GM19468 (cell line): Measurements from ENCODE around the gene CELF2.

Experiments
- ATAC-seq: cut with Tn5 transposase; IDR thresholded peaks from one replicate; pipeline ENCODE4 v1.9.1; 2021; ENCODE audit warnings: mild to moderate bottlenecking, moderate library complexity, moderate number of reproducible peaks; ENCODE audit not compliant: unreplicated experiment; ENCODE audit errors: extremely low read depth

The CELF2 gene

DNA sequence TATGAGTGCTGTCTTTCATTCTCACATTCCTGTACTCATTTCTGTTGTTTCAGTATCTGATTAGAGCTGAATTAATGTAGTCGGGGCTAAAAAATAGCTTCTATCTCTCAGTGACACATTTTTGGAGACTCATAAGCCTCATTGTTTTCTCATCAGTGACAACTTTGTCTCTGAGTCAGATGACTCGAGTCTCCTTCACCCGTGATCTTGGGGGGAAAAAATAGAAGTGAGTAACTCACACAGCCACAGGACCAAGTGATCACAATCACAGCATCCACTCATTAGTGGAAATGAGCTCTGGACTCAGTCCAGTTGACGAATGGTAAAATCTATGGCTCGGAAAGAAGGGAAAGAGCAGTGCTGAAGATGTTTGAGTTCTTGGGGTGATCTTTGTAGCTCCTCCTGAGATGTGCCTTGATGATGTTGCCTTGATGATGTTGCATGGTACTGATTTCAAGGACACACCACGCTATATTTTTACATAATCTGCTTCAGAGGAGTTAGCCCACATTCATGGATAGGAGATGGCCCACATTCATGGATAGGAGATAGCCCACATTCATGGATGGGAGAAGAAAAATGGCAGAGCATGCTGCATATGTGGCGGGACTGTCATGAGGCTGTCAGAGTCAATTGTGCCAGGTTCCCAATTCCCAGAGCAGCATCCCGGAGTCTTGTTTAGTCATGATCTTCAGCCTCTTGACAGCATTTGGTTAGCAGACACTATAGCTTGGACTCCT is 214.7 kb downstream of the CELF2 start:
- ATAC-seq: no peak

DNA sequence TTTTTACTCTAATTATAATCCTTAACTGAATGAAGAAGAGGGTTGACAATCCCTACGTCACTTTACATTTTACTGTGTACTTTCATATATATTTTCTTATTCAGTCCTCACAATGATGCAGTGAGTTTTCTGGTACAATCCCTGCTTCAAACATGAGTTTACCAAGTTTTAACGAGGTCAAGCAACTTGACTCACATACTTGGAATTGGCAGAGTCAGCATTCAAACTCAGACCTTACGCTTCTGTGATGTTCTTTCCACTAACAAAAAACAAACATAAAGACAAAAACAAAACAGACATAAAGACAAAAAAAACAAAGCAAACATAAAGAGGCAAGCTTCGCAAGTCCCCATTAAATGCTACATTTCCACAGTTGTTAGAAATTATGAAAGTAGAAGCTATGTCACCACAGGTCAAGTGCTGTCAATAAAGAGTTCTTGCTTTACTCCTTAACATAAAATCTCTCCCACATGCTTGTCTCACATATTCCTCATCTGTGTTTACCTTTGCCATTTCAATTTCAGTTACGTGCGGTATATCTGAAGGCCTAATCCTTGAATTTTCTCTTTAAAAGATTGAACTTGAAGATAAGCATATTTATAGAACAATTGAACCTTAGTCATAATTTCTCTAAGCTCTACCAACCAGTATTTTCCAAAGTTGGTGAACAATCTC is 217.3 kb downstream of the CELF2 start:
- ATAC-seq: no peak

DNA sequence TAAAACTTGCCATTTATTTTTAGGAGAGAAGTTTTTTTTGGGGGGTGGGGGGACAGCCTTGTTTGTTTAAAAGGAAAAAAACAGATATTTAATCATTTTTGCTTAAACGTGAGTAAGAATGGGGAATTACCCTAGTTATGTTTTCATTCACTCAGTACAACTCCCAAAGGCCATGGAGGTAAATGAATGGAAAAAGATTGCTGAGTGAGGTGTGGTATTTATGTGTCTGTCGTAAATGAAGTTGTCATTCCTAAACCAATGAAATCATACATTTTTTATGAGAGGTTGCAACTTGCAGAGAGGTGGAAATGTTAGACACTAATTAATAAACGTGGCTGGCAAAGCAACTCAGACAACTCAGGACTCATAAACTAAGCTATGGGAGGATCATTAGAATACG is 218.1 kb downstream of the CELF2 start:
- no peak for ATAC-seq

DNA sequence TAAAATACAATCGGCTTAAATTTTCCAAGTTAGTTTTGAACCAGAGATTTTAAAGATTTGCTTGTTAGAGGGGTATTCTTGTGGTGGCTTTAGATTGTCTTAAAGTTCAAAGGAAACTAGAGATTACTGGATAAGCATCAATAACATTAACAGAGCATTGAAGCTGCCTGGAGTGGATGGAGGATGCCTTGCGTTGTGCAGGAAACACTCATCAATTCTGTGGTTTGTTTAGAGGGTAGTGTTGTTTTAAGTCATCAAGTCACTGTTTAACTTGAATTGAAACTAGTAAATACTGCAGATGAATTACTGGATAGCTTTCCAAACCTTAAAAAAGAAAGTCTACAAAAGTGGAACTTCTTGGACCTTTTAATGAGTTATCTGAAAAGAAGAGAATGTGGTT is 218.6 kb downstream of the CELF2 start:
- peak; percentile 63 for ATAC-seq

DNA sequence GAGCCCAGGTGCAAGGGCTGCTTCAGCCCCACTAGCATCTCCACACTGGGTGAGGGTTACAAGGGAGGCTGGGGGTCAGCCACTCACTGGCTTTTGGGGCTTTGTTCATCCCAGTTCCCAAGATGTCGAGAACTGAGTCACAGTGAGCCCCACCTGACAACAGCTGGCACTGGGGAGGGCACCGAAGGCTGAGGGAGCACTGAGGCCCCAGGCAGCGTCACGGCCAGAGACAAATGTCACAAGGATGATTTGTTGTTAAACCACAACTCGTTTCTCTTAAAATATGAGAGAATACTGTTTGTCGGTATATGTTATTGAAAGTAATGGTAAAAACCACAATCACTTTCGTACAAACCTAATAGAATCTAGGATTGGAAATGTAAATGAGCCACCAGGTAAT is 219.9 kb downstream of the CELF2 start:
- ATAC-seq: peak; percentile 24

DNA sequence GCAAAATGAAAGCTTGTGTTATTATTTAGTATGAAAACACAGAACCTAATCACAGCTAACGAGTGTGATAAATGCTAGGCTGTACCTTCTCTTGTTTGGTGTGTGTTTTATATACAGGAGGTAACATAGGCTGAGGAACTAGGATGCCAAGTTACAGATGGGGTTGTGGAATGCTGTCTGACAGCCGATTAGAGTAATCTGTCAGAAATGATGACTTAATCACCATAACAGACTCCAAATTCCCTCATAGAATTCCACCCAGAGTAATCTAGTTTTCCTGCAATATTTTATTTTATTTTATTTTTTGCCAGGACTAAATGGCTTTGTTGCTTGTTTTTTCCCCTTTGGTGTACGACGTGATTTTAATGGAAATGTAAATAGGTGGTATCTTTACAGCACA is 221.2 kb downstream of the CELF2 start:
- no peak for ATAC-seq

DNA sequence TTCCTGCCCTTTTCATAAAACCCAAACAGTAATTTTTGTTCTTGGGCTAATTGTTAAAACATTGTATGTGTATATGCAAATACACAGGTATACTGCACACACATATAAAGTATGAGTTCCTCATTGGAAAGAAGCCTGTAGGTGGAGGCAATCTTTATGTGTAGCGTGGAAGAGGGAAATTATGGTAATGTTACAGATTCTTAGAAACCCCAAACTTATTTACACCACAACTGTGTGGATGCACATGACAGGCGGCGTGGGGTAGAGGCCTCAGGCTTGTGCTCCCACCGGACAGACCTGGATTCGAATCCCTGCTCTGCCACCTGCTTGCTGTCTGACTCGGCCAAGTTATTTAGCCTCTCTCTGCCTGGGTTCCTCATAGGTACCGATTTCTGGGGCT is 223.0 kb downstream of the CELF2 start:
- no peak for ATAC-seq

DNA sequence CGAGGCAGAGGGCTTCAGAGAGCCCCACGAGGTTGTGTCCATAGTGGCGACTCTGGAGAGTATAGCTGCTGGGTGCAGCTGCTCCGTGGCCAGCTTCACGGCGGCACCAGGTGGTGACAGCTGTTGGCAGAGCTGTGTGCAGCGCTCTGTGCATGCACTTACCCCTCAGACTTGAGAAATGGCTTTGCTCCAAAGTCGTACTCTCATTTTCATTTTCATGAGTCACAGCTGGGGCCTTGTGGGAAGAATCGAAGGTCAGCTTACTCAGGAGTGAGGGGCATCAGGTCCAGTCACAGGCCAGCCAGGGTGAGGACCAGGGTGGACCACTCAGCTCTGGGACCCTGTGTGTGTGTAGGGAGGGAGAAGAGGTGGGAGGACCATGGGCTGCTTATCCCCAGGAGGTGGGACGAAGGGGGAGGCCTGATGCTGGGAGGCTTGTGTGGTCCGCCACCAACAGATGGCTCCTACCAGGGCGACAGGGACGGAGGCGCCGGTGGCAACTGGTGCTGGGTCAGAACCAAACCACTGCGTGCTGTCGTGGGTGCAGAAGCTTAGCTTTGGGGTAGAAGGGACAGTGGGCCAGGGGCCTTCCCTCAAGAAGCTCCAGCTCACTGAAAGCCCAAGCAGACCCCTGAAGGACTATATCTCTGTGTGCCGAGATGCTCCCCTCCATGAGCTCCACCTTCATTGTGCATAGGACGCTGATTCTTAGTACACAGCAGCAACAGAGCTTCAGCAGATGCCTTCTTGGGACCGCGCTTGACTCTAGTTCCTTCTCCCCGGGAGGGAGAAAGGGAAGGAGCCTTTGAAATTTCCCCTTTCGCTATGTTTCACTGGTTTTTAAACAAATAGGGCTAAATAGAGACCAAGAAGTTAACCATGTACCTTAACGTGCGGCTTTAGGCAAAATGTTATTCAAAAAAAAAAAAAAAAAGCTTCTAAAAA is 225.0 kb downstream of the CELF2 start:
- peak; percentile 71 for ATAC-seq

DNA sequence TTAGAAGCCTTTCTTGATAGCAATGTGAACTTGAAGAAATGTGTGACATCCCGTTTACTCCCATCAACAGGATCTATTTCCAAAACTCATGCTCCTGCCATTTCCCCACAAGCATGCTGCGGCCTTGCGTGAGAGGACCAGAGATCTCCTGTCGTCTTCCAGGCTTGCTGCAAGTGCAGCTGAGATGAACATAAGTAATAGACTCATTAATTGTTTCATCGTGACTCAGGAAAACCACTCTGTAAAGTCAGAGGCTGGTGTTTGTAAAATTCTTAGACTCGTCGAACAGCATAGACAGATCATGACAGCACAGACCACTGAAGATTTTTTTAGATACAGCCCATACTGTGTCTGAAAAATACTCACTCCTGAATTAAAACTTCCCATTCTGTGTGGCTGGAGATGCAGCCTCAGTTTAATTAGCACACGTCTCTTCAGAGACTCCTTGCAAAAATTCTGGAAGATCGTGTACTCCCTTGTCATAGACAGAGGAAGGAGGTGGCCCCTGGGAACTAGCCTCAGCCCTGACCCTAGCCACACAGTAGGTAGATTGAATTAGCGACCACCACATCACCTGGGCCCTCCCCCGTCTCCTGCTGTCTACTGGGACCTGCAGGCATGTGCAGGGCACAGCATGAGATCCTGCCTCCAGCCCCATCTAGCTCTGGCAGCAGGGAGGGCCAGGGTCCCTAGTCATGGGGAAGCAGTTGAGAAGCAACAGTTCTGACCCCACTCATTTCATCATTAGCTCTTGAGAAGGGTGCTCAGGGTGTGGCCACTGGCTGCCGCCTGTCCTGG is 226.0 kb downstream of the CELF2 start:
- no peak for ATAC-seq

DNA sequence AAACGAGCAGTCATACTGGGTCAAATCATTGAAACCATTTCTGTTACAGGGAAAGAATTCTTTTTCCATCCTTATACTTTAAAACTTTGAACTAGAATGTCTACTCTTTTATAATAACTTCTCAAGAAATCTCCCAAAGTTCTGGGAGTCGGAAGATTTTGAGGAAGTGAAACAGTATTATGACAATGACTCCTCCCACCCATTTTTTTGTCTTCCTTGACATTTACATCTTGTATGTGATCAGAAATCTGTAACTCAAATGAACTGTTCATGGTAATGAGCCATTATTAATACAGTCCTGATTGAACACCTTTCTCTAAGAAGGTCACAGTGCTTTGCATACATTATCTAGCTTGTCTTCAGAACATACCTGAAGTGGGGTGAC is 227.4 kb downstream of the CELF2 start:
- ATAC-seq: no peak

DNA sequence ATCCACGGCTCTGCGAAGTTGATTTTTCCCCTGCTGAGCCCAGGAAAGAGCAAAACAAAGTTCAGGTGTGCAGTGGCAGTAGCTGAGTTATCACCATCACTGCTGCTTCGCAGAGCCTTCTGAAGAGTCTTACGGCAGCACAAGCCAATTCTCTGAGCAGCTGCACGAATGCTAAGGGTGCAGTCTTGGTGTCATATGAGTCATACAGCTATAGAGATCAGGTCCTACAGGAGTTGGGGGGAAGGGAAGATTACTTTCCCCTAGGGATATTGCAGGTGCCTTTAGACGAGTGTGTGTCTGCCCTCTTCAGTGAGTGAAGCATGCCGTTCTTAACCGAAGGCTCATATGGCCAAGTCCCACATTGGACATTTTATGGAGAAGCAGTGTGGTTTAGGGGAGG is 227.8 kb downstream of the CELF2 start:
- peak; percentile 40 for ATAC-seq

DNA sequence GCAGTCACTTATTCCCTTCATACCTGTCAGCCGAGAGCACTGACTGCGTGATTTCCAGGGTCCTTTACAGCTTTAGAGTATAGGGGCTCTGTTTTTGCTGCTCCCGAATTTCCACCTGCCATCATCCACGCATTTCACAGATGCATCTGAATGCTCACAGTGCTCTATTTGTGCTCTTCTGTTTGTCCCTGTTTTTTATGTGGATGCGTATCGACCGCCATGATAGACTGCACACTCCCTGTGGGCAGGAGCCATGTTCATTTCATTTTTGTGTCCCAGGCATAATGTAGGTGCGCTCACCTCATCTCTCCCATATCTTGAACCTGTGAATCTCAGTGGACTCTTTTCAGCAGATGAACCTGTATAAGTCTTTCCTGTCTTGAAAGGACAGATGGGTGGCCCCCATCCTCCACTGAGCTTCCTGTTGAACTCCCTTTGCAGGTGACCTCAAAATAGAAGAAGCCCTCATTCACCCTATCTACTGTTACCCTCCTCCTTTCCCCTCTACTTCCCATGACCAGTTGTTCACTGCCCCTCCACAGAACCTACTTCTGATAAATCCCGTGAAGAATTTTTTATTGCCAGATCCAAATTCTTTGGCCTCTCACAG is 228.4 kb downstream of the CELF2 start:
- no peak for ATAC-seq

DNA sequence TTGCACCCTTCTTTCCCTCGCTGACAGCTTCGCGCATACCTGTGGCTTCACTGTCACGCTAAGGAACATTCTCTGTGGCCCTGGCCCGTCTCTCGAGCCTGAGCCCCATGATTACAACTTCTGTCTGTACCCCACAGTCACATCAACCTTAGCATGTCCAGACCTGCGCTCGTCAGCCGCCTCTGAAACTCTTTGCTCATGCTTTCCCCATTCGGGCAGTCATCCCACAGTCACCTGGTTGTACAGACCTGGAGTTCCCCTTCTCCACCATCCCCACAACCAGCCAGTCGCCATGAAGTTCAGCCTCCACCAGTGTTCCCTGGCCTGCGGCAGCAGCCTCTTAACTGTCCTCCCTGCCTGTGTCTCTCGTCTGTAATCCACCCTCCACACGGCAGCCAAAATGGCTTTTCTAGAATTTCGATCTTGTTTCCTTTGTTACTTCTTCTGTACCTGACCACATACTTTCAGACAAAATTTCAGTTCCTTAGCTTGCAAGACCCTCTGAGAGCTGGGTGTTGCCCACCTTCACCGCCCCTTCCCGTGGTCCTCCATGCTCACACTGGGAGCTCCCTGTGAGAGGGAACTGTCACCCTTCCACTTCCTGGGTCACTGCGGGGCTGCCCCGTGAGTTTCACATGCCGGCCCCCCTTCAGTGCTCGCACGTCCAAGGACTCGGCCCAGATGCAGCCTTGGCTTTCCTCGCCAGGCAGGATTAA is 229.2 kb downstream of the CELF2 start:
- ATAC-seq: no peak

DNA sequence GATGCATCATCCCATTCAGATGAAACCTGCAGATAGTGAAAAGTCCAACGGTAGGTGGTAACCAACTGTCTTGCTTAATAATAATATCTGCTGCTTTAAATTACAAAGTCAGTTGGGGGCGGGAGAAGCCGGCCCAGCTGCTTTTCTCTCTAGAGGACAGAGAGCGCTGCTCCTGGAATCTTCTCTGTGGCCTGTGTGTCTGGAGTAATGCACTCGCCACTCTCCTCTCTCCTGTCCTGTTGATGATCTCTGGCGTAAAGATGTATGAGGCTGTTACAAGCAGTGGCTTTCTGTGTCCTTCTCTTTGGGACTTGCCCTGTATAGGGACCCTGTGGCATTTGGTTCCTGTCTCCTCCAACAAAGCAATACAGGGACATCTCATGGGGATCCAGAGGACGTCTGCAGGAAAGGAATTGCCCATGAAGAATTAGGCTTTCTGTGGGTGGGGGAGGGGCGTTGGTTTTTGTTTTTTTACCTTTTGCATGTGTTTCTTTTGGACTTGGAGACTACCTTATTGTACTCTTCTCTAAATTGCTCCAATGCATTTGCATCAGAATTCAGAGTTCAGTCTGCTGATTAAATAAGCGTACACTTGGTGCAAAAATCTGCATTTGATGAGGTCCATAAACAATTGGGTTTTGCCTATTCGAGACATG is 231.6 kb downstream of the CELF2 start:
- ATAC-seq: no peak

DNA sequence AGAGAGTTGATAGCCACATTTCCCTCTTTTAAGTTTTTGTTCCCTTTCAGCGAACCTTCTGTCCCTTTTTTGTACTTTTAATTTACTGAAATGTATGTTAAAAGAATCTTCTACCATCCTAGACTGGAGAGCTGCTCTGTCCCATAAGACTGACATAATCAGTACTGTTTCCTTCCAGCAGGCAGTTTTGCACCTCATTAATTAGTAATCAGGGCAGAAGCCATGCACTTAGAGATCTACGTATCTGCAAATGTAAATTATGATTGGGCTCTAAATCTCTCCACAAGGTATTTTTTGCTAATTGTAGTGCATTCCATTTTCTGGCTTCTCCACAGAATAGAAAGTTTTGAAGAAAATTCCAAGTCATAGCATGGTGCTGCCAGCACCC is 232.1 kb downstream of the CELF2 start:
- ATAC-seq: no peak

DNA sequence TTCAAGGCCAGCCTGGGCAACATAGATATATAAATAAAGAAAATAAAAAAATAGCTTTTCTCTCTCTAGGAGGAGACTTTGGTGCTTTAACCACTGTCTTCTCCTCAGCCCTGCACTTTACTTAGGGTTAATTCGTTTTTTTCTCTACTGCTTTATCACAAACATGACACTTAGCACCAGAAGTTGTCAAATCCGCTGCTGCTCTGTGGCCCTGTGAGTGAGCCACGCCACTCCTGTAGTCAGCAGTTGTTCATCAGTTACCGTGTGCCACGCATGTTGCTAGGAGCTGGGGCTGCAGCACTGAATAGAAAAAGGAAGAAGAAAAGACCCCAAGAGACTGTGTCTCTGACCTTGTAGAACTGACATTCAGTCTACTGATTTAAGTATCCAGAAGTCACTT is 232.6 kb downstream of the CELF2 start:
- no peak for ATAC-seq

DNA sequence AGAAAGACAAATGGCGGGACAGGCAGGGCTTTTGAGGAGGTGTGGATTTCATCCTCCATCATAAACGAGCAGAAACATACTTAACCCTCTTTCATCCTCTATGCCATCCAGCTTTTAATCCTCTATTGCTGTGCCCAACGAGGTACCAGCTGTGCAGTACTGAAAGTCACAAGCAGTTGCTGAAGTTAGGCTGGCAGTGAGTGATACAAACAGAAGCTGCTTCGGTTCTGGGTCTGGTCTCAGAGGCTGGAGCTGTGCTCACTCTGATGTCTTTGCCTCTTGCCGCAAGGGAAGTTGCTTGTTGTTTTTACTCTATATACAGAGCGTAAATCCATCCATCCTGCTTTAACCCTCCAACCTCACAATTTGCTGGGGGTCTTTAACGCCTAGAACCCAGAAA is 235.2 kb downstream of the CELF2 start:
- no peak for ATAC-seq

DNA sequence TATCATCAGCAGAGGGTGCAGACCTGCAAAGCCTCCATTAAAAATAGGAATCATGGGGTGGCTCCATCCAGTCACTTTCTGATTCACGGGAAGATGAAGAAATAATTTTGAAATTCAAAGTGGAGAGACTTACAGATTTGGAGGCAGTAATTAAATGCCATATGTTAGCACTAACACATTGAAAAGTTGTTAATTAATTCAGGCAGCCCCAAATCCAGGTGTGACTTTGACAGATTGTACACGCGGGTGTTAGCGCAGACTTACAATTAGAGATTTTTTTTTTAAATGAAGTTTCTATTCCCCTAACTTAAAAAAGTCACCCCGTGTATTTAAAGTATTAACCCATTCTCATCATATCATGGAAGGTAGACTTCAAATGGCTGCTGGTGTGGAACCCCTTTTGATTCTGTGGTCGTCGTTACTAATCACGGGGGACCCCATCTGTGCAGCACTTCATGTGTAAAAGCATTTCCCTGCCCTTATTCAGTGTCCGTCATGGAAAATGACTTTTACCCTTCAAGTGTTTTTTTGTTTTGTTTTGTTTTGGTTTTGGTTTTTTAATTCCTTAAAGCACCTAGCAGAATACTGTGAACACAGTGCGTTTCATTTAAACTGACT is 235.8 kb downstream of the CELF2 start:
- ATAC-seq: no peak
